ENCODE results near the gene FAM3C. TPM values are rescaled to one million over a fixed set of nuclear protein-coding genes. Genes with fewer than 3 reads are reported as not detected.

Gene FAM3C
- total RNA-seq, 1 donor from 2014 or later = 59.3 TPM

GRCh38 chr7:121394709-121395140 lies 1.4 kb downstream of the FAM3C start:
- intact Hi-C loops (cut with micrococcal nuclease) = loop anchor here (1.0 to 5.0 kb wide), 2 partner anchors 212 to 267 kb away; no protein-coding TSS in a partner anchor
- Mint-ChIP-seq H3K4me1 (peaks cover 55% of the 10 kb centered on the region), H3K27ac (peak overlapping the region; percentile 78), H3K9me3 (peaks cover 10% of the 10 kb centered on the region), H3K27me3 (no peaks in the 10 kb centered on the region), H3K36me3 (ENCODE audit: low read depth) (peaks cover 30% of the 10 kb centered on the region), H3K4me3 (peak overlapping the region; percentile 66)
- ChIA-PET POLR2A (interaction anchor here (2.4 to 4.8 kb wide), 3 partner anchors 11 to 444 kb away, joined by 22 to 152 read pairs (median 116); partner anchors contain the start of gene ING3), CTCF (interaction anchor here (1.4 to 6.5 kb wide), 3 partner anchors 9 to 219 kb away, joined by 3 to 221 read pairs (median 19); no protein-coding TSS in a partner anchor)
- ATAC-seq (ENCODE audit: low read depth) (no peak), DNase-seq (no peak)
- TF ChIP-seq CTCF (IDR thresholded peaks at IDR 0.05) = no peak

- ChIA-PET CTCF (interaction anchor here (1.3 to 6.5 kb wide), 2 partner anchors 22 to 37 kb away, joined by 3 to 221 read pairs; no protein-coding TSS in a partner anchor), POLR2A (interaction anchor here (4.8 kb wide), 1 partner anchor 9 kb away, joined by 116 read pairs; no protein-coding TSS in a partner anchor)
- H3K4me3 Mint-ChIP-seq = no peak overlapping the region
Measured at GRCh38 chr7:121393005-121393366, 3.1 kb downstream of the FAM3C start.

GRCh38 chr7:121392277-121393004 lies 3.7 kb downstream of the FAM3C start:
- H3K36me3 Mint-ChIP-seq (ENCODE audit: low read depth) = peaks cover 31% of the 10 kb centered on the region

More at GRCh38 chr7:121393005-121393366, 3.1 kb downstream of the FAM3C start:
- intact Hi-C loops (cut with micrococcal nuclease) = no loop called here
- Mint-ChIP-seq H3K9me3 (peaks cover 10% of the 10 kb centered on the region), H3K27ac (peak overlapping the region; percentile 35), H3K36me3 (ENCODE audit: low read depth) (peaks cover 30% of the 10 kb centered on the region), H3K4me1 (peaks cover 72% of the 10 kb centered on the region), H3K27me3 (no peaks in the 10 kb centered on the region)
- no peak for TF ChIP-seq CTCF (IDR thresholded peaks at IDR 0.05)
- ATAC-seq (ENCODE audit: low read depth) (no peak), DNase-seq (no peak)

GRCh38 chr7:121391686-121392085 lies 4.4 kb downstream of the FAM3C start:
- H3K36me3 Mint-ChIP-seq (ENCODE audit: low read depth) = peaks cover 34% of the 10 kb centered on the region
- H3K4me3 Mint-ChIP-seq = peak overlapping the region; percentile 20
- POLR2A ChIA-PET = no interaction called here
- CTCF ChIA-PET = no interaction called here
- intact Hi-C loops (cut with micrococcal nuclease) = no loop called here
- peak overlapping the region; percentile 77 for H3K27ac Mint-ChIP-seq
- no peak for TF ChIP-seq CTCF (IDR thresholded peaks at IDR 0.05)
- peaks cover 10% of the 10 kb centered on the region for H3K9me3 Mint-ChIP-seq
- H3K4me1 Mint-ChIP-seq = peaks cover 82% of the 10 kb centered on the region
- DNase-seq = no peak
- ATAC-seq (ENCODE audit: low read depth) = no peak
- no peaks in the 10 kb centered on the region for H3K27me3 Mint-ChIP-seq

More at GRCh38 chr7:121392277-121393004, 3.7 kb downstream of the FAM3C start:
- Mint-ChIP-seq H3K4me1 (peaks cover 77% of the 10 kb centered on the region), H3K27me3 (no peaks in the 10 kb centered on the region), H3K4me3 (peak overlapping the region; percentile 13), H3K27ac (peak overlapping the region; percentile 77), H3K9me3 (peaks cover 10% of the 10 kb centered on the region)
- ChIA-PET CTCF (interaction anchor here (1.3 to 6.5 kb wide), 2 partner anchors 21 to 38 kb away, joined by 3 to 221 read pairs; no protein-coding TSS in a partner anchor), POLR2A (interaction anchor here (0.5 to 4.8 kb wide), 2 partner anchors 9 to 10 kb away, joined by 3 to 116 read pairs; no protein-coding TSS in a partner anchor)
- ATAC-seq (ENCODE audit: low read depth) (no peak), DNase-seq (no peak)
- intact Hi-C loops (cut with micrococcal nuclease) = no loop called here
- no peak for TF ChIP-seq CTCF (IDR thresholded peaks at IDR 0.05)

GRCh38 chr7:121390617-121391016 lies 5.5 kb downstream of the FAM3C start:
- TF ChIP-seq CTCF (IDR thresholded peaks at IDR 0.05) = no peak
- CTCF ChIA-PET = interaction anchor here (0.9 kb wide), 1 partner anchor 23 kb away, joined by 3 read pairs; no protein-coding TSS in a partner anchor
- peak overlapping the region; percentile 71 for H3K27ac Mint-ChIP-seq
- no peaks in the 10 kb centered on the region for H3K27me3 Mint-ChIP-seq
- H3K9me3 Mint-ChIP-seq = peaks cover 10% of the 10 kb centered on the region
- no peak for DNase-seq
- H3K4me1 Mint-ChIP-seq = peaks cover 89% of the 10 kb centered on the region
- no peak for ATAC-seq (ENCODE audit: low read depth)
- POLR2A ChIA-PET = interaction anchor here (1.1 kb wide), 1 partner anchor 14 kb away, joined by 4 read pairs; no protein-coding TSS in a partner anchor
- H3K36me3 Mint-ChIP-seq (ENCODE audit: low read depth) = peaks cover 34% of the 10 kb centered on the region
- no peak overlapping the region for H3K4me3 Mint-ChIP-seq
- intact Hi-C loops (cut with micrococcal nuclease) = no loop called here

All from activated B cell treated with CpG ODN at 0.5 μM for 24 hours (primary cell).